SU-DHL-6 (cell line): ENCODE results near the gene ANKRD27.

Experiments
- H2AFZ ChIP-seq: fragments of 200-600 bp; sonication (generic); 2 replicates; pipeline ENCODE4 v1.6.1; 2014; ENCODE audit warnings: low read depth, mild to moderate bottlenecking, moderate library complexity, mixed read lengths, antibody characterized with exemption, low read length; ENCODE audit not compliant: severe bottlenecking
- H3F3A ChIP-seq: fragments of 200-600 bp; shearing (Covaris generic); 2 replicates; pipeline ENCODE4 v1.6.0; 2016; ENCODE audit warnings: antibody characterized with exemption, mild to moderate bottlenecking; ENCODE audit not compliant: insufficient read depth
- H3K27ac ChIP-seq: fragments of 200-600 bp; sonication (generic); 2 replicates; pipeline ENCODE4 v1.5.1; 2016; ENCODE audit warnings: low read depth, mild to moderate bottlenecking, low read length, moderate library complexity, mixed read lengths
- H3K27me3 ChIP-seq: fragments of 200-600 bp; sonication (generic), shearing (Covaris generic); 2 replicates; pipeline ENCODE4 v1.6.0; 2014; ENCODE audit warnings: mild to moderate bottlenecking, low read length
- H3K36me3 ChIP-seq: fragments of 200-600 bp; sonication (generic); 2 replicates; pipeline ENCODE4 v1.6.1; 2014; ENCODE audit warnings: mild to moderate bottlenecking, low read length, mixed read lengths
- H3K4me2 ChIP-seq: fragments of 300-600, 200-600 bp; shearing (Covaris generic), sonication (generic); 2 replicates; pipeline ENCODE4 v1.6.0; 2014; ENCODE audit warnings: low read length, low read depth, mild to moderate bottlenecking; ENCODE audit not compliant: poor library complexity, severe bottlenecking
- H3K4me3 ChIP-seq: fragments of 200-600 bp; sonication (generic); 2 replicates; pipeline ENCODE4 v1.5.1; 2014; ENCODE audit warnings: antibody characterized with exemption, low read length, mild to moderate bottlenecking, mixed read lengths; ENCODE audit not compliant: insufficient read depth, poor library complexity, severe bottlenecking
- H3K79me2 ChIP-seq: fragments of 200-600 bp; sonication (generic); 2 replicates; pipeline ENCODE4 v1.6.1; 2014; ENCODE audit warnings: mild to moderate bottlenecking, low read length, moderate library complexity; ENCODE audit not compliant: insufficient read depth
- H3K9ac ChIP-seq: fragments of 200-600 bp; sonication (generic); 2 replicates; pipeline ENCODE4 v1.7.0; 2014; ENCODE audit warnings: mild to moderate bottlenecking, low read length
- H3K9me2 ChIP-seq: fragments of 200-600 bp; sonication (generic); replicated peaks from 2 replicates; pipeline ENCODE4 v1.6.1; 2014; ENCODE audit warnings: low read length; ENCODE audit not compliant: insufficient read depth
- H3K9me3 ChIP-seq: fragments of 200-600 bp; sonication (generic); 2 replicates; pipeline ENCODE4 v1.6.1; 2014; ENCODE audit warnings: low read length, mixed read lengths; ENCODE audit not compliant: insufficient read depth
- H4K20me1 ChIP-seq: fragments of 200-600 bp; sonication (generic); 2 replicates; pipeline ENCODE4 v1.6.1; 2014; ENCODE audit warnings: low read depth, mild to moderate bottlenecking, antibody characterized with exemption, low read length, moderate library complexity, mixed read lengths
- EZH2phosphoT487 ChIP-seq: fragments of 200-600 bp; sonication (generic), shearing (Covaris generic); conservative IDR thresholded peaks from 2 replicates; pipeline ENCODE4 v1.6.1; 2018; ENCODE audit warnings: mild to moderate bottlenecking, antibody characterized with exemption, low read length, moderate library complexity, mixed read lengths
- TF ChIP-seq, protein P1 (sequence below): fragments of 200-600 bp; sonication (generic); IDR thresholded peaks from one replicate; pipeline ENCODE4 v1.5.1; 2017; ENCODE audit warnings: antibody characterized with exemption, mild to moderate bottlenecking, low read length, moderate library complexity; ENCODE audit not compliant: insufficient read depth, poor library complexity, severe bottlenecking

Gene ANKRD27

GRCh38 chr19:32682317-32682716, 7.3 kb upstream of the ANKRD27 start:
- no peak overlapping the region for H3K27ac ChIP-seq
- H2AFZ ChIP-seq, result no peak overlapping the region
- no peak overlapping the region for H3K4me2 ChIP-seq
- H3K27me3 ChIP-seq, result no peaks in the 10 kb centered on the region
- H4K20me1 ChIP-seq, result no peaks in the 10 kb centered on the region
- H3K9me3 ChIP-seq, result no peaks in the 10 kb centered on the region
- no peak overlapping the region for H3K4me3 ChIP-seq
- H3K9me2 ChIP-seq, result no peaks in the 10 kb centered on the region
- no peaks in the 10 kb centered on the region for H3K79me2 ChIP-seq
- H3K36me3 ChIP-seq, result no peaks in the 10 kb centered on the region
- H3F3A ChIP-seq, result no peaks in the 10 kb centered on the region
- no peak overlapping the region for H3K9ac ChIP-seq
- TF ChIP-seq EZH2phosphoT487, result no peak
- TF ChIP-seq, protein P1, sequence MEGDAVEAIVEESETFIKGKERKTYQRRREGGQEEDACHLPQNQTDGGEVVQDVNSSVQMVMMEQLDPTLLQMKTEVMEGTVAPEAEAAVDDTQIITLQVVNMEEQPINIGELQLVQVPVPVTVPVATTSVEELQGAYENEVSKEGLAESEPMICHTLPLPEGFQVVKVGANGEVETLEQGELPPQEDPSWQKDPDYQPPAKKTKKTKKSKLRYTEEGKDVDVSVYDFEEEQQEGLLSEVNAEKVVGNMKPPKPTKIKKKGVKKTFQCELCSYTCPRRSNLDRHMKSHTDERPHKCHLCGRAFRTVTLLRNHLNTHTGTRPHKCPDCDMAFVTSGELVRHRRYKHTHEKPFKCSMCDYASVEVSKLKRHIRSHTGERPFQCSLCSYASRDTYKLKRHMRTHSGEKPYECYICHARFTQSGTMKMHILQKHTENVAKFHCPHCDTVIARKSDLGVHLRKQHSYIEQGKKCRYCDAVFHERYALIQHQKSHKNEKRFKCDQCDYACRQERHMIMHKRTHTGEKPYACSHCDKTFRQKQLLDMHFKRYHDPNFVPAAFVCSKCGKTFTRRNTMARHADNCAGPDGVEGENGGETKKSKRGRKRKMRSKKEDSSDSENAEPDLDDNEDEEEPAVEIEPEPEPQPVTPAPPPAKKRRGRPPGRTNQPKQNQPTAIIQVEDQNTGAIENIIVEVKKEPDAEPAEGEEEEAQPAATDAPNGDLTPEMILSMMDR, result no peak

DNA sequence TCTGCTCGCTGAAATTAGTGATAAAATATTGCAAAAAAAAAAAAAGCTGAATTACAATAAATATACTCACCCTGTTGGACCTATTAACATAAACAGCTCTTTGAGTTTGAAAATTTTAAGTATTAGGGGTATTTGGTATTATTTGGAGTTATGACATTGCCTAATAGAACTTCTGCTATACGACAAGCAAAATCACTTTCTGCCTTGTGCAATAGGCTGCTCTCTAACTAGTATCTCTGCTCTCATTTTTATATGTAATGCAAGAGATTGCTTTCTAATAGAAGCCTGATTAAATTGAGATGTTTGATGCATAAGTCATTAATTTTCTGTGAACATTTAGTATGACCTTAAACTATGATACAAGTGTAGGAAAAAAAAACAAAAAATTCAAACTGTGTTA, 6.0 kb upstream of the ANKRD27 start:
- no peaks in the 10 kb centered on the region for H4K20me1 ChIP-seq
- TF ChIP-seq, protein P1, result no peak
- no peak for TF ChIP-seq EZH2phosphoT487
- no peaks in the 10 kb centered on the region for H3K9me2 ChIP-seq
- no peaks in the 10 kb centered on the region for H3K27me3 ChIP-seq
- H3F3A ChIP-seq, result no peaks in the 10 kb centered on the region
- no peak overlapping the region for H3K27ac ChIP-seq
- H3K79me2 ChIP-seq, result no peaks in the 10 kb centered on the region
- H3K4me2 ChIP-seq, result no peak overlapping the region
- no peak overlapping the region for H2AFZ ChIP-seq
- no peaks in the 10 kb centered on the region for H3K36me3 ChIP-seq
- H3K9me3 ChIP-seq, result no peaks in the 10 kb centered on the region
- no peak overlapping the region for H3K9ac ChIP-seq
- no peak overlapping the region for H3K4me3 ChIP-seq

- H3K9me2 ChIP-seq, result no peaks in the 10 kb centered on the region
- H3F3A ChIP-seq, result no peaks in the 10 kb centered on the region
- H3K9ac ChIP-seq, result no peak overlapping the region
- no peak overlapping the region for H3K27ac ChIP-seq
- H2AFZ ChIP-seq, result no peak overlapping the region
- no peaks in the 10 kb centered on the region for H3K27me3 ChIP-seq
- no peaks in the 10 kb centered on the region for H3K36me3 ChIP-seq
- H3K4me3 ChIP-seq, result no peak overlapping the region
- no peaks in the 10 kb centered on the region for H3K9me3 ChIP-seq
- TF ChIP-seq EZH2phosphoT487, result no peak
- TF ChIP-seq, protein P1, result no peak
- H4K20me1 ChIP-seq, result peaks cover 6% of the 10 kb centered on the region; the same call in 1 of the 2 replicates
- no peak overlapping the region for H3K4me2 ChIP-seq
- peaks cover 23% of the 10 kb centered on the region for H3K79me2 ChIP-seq
Observed at GRCh38 chr19:32677657-32678056, 2.7 kb upstream of the ANKRD27 start.
